ENCODE data around the gene CELA2A.

The CELA2A gene

GRCh38 chr1:15442759-15443158 lies 13.8 kb upstream of the CELA2A start:
- TF ChIP-seq, protein P1, sequence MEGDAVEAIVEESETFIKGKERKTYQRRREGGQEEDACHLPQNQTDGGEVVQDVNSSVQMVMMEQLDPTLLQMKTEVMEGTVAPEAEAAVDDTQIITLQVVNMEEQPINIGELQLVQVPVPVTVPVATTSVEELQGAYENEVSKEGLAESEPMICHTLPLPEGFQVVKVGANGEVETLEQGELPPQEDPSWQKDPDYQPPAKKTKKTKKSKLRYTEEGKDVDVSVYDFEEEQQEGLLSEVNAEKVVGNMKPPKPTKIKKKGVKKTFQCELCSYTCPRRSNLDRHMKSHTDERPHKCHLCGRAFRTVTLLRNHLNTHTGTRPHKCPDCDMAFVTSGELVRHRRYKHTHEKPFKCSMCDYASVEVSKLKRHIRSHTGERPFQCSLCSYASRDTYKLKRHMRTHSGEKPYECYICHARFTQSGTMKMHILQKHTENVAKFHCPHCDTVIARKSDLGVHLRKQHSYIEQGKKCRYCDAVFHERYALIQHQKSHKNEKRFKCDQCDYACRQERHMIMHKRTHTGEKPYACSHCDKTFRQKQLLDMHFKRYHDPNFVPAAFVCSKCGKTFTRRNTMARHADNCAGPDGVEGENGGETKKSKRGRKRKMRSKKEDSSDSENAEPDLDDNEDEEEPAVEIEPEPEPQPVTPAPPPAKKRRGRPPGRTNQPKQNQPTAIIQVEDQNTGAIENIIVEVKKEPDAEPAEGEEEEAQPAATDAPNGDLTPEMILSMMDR (IDR thresholded peaks at IDR 0.05; ENCODE audit: extremely low read depth, insufficient read depth, missing control alignments), result no peak
- in situ Hi-C loops (cut with MboI; ENCODE audit: low pct_unique_long_range_greater_than_20kb, low sequenced_read_pairs, unreplicated experiment), result no loop called here
- no peak for DNase-seq (ENCODE audit: low spot score)

DNA sequence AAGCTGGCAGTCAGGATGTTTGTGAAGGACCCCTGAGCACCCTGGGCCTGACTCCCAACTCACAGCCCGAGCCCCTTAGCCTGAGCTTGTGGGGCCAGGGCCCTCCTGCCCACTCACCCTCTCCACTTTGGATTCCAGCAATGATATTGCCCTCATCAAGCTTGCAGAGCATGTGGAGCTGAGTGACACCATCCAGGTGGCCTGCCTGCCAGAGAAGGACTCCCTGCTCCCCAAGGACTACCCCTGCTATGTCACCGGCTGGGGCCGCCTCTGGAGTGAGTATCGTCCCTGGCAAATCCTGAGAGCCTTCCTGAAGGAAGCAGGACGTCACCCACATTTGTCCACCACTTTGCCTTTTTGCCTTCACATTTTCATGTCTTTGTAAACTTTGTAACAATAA lies 13.3 kb upstream of the CELA2A start:
- no peak for DNase-seq (ENCODE audit: low spot score)
- in situ Hi-C loops (cut with MboI; ENCODE audit: low pct_unique_long_range_greater_than_20kb, low sequenced_read_pairs, unreplicated experiment), result no loop called here
- TF ChIP-seq, protein P1 (IDR thresholded peaks at IDR 0.05; ENCODE audit: extremely low read depth, insufficient read depth, missing control alignments), result no peak

DNA sequence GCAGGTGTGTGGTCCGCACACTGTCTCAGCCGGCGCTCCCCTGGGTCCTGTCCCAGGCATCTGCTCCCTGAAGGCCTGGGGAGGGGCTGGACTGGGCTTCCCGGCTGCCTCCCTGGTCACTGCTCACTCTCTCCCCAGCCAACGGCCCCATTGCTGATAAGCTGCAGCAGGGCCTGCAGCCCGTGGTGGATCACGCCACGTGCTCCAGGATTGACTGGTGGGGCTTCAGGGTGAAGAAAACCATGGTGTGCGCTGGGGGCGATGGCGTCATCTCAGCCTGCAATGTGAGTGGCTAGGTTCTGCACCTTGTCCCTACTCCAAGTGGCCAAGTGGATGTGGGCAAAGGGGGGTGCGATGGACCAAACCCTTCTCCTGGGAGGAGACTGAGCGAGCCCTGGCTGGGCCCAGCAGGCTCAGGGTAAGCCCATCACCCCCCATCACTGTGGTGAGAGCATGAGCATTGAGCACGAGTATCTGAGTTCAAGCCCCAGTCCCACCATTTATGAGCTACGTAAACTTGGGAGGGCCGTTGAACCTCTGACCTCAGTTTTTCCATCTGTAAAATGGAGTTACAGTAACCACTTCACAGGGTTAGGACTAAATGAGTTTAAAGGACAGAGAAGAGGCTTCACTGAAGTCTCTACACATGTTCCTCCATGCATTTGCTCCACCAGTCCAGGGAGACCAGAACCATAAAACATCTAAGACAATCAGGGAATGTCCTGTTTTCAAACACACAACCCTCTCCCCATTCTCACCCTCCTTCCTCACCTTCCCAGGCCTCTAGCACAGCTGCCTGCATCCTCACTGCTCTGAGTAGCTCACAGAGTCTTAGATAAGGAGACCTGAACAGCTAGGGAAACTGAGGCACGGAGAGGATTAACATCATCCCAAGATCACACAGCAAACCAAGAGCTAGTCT lies 11.8 kb upstream of the CELA2A start:
- no peak for DNase-seq (ENCODE audit: low spot score)
- in situ Hi-C loops (cut with MboI; ENCODE audit: low pct_unique_long_range_greater_than_20kb, low sequenced_read_pairs, unreplicated experiment), result no loop called here
- TF ChIP-seq, protein P1 (IDR thresholded peaks at IDR 0.05; ENCODE audit: extremely low read depth, insufficient read depth, missing control alignments), result no peak

DNA sequence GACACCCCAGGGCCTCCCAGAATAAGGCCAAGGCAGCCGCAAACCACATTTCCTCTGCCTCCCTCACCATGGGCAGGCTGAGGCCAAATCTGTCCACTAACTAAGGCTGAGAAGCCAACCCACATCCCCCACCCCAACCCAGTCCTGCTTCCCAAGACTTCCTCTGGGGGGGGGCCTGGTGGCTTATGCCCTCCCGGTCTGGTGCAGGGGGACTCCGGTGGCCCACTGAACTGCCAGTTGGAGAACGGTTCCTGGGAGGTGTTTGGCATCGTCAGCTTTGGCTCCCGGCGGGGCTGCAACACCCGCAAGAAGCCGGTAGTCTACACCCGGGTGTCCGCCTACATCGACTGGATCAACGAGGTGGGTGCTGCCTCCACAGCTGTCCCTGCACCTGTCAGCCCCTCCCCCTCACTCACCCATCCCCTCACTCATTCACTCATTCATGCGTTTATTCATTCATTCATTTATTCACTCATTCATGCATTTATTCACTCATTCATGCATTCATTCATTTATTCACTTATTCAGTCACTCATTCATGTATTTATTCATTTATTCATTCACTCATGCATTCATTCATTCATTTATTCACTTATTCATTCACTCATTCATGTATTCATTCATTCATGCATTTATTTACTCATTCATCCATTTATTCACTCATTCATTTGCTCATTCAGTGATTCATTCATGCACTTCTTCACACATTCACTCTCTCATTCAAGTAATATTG lies 11.0 kb upstream of the CELA2A start:
- in situ Hi-C loops (cut with MboI; ENCODE audit: low pct_unique_long_range_greater_than_20kb, low sequenced_read_pairs, unreplicated experiment), result no loop called here
- TF ChIP-seq, protein P1 (IDR thresholded peaks at IDR 0.05; ENCODE audit: extremely low read depth, insufficient read depth, missing control alignments), result no peak
- no peak for DNase-seq (ENCODE audit: low spot score)

DNA sequence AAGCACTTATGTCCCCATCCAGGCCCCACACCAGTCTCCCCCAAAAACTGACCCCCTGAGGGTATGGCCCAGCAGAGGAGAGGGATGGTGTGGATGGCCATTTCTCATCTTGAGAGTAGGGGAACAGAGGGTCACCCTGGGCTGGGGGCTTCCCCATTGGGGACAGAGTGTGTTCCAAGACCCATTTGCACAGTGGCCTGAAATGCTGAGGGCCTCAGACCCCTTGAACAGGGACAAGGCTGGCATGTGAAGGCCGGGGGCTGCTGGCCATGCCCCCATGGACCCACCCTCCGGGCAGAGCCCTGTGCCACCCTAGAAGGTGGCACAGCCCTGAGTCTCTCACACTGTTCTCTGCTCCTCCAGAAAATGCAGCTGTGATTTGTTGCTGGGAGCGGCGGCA lies 10.3 kb upstream of the CELA2A start:
- DNase-seq (ENCODE audit: low spot score), result no peak
- TF ChIP-seq, protein P1 (IDR thresholded peaks at IDR 0.05; ENCODE audit: extremely low read depth, insufficient read depth, missing control alignments), result no peak
- in situ Hi-C loops (cut with MboI; ENCODE audit: low pct_unique_long_range_greater_than_20kb, low sequenced_read_pairs, unreplicated experiment), result no loop called here

- TF ChIP-seq, protein P1 (IDR thresholded peaks at IDR 0.05; ENCODE audit: extremely low read depth, insufficient read depth, missing control alignments), result no peak
- in situ Hi-C loops (cut with MboI; ENCODE audit: low pct_unique_long_range_greater_than_20kb, low sequenced_read_pairs, unreplicated experiment), result no loop called here
- DNase-seq (ENCODE audit: low spot score), result no peak
Measured at GRCh38 chr1:15448877-15449462, 7.6 kb upstream of the CELA2A start.
